Parathyroid adenoma (tissue), 2 donors: ENCODE results near the gene HERC4.

Experiments
- H2AFZ ChIP-seq: fragments of 300-600 bp; sonication (generic); one replicate; pipeline ENCODE4 v1.7.0; 2017; ENCODE audit warnings: antibody characterized with exemption, mild to moderate bottlenecking
- H3K27ac ChIP-seq: fragments of 300-600 bp; sonication (generic); one replicate; pipeline ENCODE4 v1.7.0; 2017
- H3K27me3 ChIP-seq: fragments of 300-600 bp; sonication (generic); one replicate; pipeline ENCODE4 v1.7.0; 2017; ENCODE audit warnings: low read length; ENCODE audit not compliant: control insufficient read depth, insufficient read depth
- H3K36me3 ChIP-seq: fragments of 300-600 bp; sonication (generic); one replicate; pipeline ENCODE4 v1.7.0; 2017; ENCODE audit warnings: low read length; ENCODE audit not compliant: control insufficient read depth, insufficient read depth
- H3K4me1 ChIP-seq: fragments of 300-600 bp; sonication (generic); one replicate; pipeline ENCODE4 v1.7.0; 2017; ENCODE audit warnings: control low read depth
- H3K4me2 ChIP-seq: fragments of 300-600 bp; sonication (generic); one replicate; pipeline ENCODE4 v1.7.0; 2017; ENCODE audit warnings: low read length
- H3K4me3 ChIP-seq: fragments of 300-600 bp; sonication (generic); one replicate; pipeline ENCODE4 v1.7.0; 2017; ENCODE audit warnings: low read depth, low read length
- H3K79me2 ChIP-seq: fragments of 300-600 bp; sonication (generic); one replicate; pipeline ENCODE4 v1.7.0; 2017; ENCODE audit warnings: control low read depth
- H3K9ac ChIP-seq: fragments of 300-600 bp; sonication (generic); one replicate; pipeline ENCODE4 v1.7.0; 2017; ENCODE audit warnings: mild to moderate bottlenecking
- H3K9me3 ChIP-seq: fragments of 300-600 bp; sonication (generic); one replicate; pipeline ENCODE4 v1.7.0; 2017; ENCODE audit warnings: low read length; ENCODE audit not compliant: control insufficient read depth
- CTCF ChIP-seq: fragments of 300-600 bp; sonication (generic); IDR thresholded peaks from one replicate; pipeline ENCODE4 v1.7.0; 2017; ENCODE audit warnings: antibody characterized with exemption, mild to moderate bottlenecking
- donor health status: primary hyperparathyroidism.

Gene HERC4

GRCh38 chr10:67965456-67965855 lies 109.6 kb downstream of the HERC4 start:
- Histone ChIP-seq H3K27ac (no peak overlapping the region), H3K27me3 (no peaks in the 10 kb centered on the region), H3K9ac (no peak overlapping the region), H3K36me3 (no peaks in the 10 kb centered on the region), H3K4me3 (no peak overlapping the region), H3K4me1 (no peaks in the 10 kb centered on the region), H3K4me2 (no peak overlapping the region), H2AFZ (no peak overlapping the region), H3K9me3 (no peaks in the 10 kb centered on the region), H3K79me2 (peaks cover 2% of the 10 kb centered on the region)
- TF ChIP-seq CTCF: no peak

GRCh38 chr10:67959839-67960476 lies 115.1 kb downstream of the HERC4 start:
- Histone ChIP-seq H3K79me2 (no peaks in the 10 kb centered on the region), H3K9me3 (no peaks in the 10 kb centered on the region), H3K4me2 (no peak overlapping the region), H3K4me1 (no peaks in the 10 kb centered on the region), H2AFZ (no peak overlapping the region), H3K27me3 (no peaks in the 10 kb centered on the region), H3K9ac (no peak overlapping the region), H3K36me3 (no peaks in the 10 kb centered on the region), H3K4me3 (no peak overlapping the region), H3K27ac (no peak overlapping the region)
- no peak for TF ChIP-seq CTCF

- Histone ChIP-seq H3K4me2 (no peak overlapping the region), H3K9me3 (no peaks in the 10 kb centered on the region), H2AFZ (no peak overlapping the region), H3K4me1 (no peaks in the 10 kb centered on the region), H3K27ac (no peak overlapping the region), H3K27me3 (no peaks in the 10 kb centered on the region), H3K4me3 (no peak overlapping the region), H3K36me3 (no peaks in the 10 kb centered on the region), H3K9ac (no peak overlapping the region), H3K79me2 (no peaks in the 10 kb centered on the region)
- no peak for TF ChIP-seq CTCF
Measured at GRCh38 chr10:67955614-67956013, 119.5 kb downstream of the HERC4 start.

- Histone ChIP-seq H3K4me2 (no peak overlapping the region), H3K36me3 (no peaks in the 10 kb centered on the region)
Measured at GRCh38 chr10:67943917-67944316, 131.2 kb downstream of the HERC4 start.

More at GRCh38 chr10:67943917-67944316, 131.2 kb downstream of the HERC4 start:
- Histone ChIP-seq H3K79me2 (no peaks in the 10 kb centered on the region), H3K4me1 (no peaks in the 10 kb centered on the region), H2AFZ (no peak overlapping the region), H3K9me3 (no peaks in the 10 kb centered on the region), H3K9ac (no peak overlapping the region), H3K4me3 (no peak overlapping the region), H3K27ac (no peak overlapping the region), H3K27me3 (no peaks in the 10 kb centered on the region)
- no peak for TF ChIP-seq CTCF
